NCI-H748 (cell line): ENCODE results near the gene CHMP1A.
A peak's percentile ranks its signal among the peaks of the same experiment; 100 is the strongest.
"Not testable (repeated sequence)": the region's sequence is repeated elsewhere in the genome, so short reads cannot be mapped to it uniquely, and the experiment has no call there.

ENCODE experiments used
- DNase-seq: peaks from one replicate; lab custom pipeline; 2025; ENCODE audit not compliant: unreplicated experiment; lab: John Stamatoyannopoulos, UW

Gene CHMP1A

DNA sequence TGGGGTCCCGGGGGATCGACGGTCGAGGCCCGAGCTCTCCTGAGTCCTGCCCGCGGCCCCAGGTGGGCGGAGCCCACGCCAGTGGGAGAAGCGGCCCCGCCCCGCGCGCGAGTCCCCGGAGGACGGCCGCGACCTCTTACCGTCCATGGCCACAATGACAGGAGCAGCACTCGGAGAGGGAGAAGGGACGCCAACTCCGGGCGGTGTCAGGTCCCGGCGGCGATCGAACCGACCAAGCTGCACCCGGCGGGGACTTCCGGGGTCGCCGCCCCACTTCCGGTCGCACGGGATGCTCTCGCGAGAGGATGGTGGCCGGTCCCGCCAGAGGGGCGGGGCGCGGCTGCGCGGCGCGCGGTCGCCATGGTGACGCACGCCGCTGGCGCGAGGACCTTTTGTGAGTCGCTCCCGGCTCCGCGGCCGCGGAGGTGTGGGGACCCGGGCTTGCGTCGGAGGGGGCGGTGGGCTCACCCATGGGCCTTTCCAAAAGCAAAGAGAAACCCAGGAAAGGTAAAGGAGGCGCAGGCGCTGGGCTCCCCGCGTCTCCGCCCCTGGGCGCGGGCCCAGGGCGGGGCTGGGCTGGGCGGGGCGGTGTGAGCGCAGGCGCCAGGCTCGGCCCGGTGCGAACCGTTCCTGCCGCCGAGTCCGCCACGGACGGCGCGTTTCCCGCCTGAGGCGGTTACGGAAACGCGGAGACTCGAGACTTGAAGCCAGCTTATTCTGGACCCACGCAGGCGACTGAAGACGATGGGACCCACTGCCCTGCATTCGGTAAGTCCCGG, at the start of gene CHMP1A, which contains the start of gene SPATA33:
TSS of gene CHMP1A (minus strand) at position 267 of the 779 bp plus-strand sequence. CDS start at position 147, 120 bp downstream.
TSS of gene SPATA33 (plus strand) at position 395 of the 779 bp plus-strand sequence. CDS start at position 471, 76 bp downstream.
- DNase-seq, result peak; percentile 88

DNA sequence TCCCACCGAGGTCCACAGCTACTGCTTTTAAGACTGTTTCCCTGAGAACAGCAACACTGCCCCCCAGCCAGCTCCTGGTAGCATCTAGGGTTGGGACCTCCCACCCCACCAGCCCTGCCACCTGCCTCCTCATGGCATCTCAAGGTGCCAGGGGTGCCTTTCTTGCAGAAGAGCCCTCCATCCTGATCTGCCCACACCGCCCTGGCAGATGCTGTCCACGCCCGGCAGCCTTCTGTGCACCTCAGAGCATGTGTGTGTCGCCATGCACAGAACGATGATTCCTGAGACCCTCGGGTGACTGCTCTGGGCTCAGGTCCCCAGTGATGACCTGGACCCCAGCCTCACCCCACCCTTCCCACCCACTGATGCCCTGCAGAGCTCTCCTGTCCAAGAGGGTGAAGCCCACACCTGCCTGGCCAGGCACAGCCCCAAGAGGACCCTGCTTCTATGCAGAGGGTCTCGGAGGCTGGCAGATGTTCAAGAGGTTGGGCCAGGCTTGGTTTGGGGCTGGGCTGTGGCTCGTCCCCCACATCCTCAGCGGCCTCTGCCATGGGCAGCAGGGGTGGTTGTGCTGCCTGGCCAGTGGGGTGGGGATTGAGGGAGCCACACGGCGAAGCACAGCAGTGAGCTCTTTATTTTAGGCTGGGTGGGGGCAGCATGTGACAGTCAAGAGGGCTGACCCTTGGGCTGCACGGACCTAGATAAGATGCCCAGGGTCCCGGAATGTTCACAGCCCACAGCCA, 49.2 kb upstream of the CHMP1A start:
- no peak for DNase-seq

DNA sequence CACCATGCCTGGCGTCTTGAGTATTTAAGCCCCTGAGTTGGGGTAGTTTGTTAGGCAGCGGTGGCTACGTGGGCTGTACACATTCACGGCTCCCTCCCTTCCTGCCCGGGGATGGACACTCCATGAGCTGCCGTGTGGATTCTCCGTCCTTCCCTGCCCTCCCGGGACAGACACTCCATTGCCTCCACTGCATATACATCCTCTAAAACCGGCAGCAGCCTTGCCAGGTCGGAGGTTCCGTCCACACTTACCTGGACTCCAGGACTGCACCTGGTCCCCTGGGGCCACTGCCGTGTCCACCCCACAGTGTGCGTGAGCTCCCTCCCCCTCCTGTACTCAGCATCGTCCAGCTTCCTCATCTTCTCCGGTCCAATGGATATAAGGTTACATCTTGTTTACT, 47.5 kb upstream of the CHMP1A start:
- DNase-seq, result no peak

DNA sequence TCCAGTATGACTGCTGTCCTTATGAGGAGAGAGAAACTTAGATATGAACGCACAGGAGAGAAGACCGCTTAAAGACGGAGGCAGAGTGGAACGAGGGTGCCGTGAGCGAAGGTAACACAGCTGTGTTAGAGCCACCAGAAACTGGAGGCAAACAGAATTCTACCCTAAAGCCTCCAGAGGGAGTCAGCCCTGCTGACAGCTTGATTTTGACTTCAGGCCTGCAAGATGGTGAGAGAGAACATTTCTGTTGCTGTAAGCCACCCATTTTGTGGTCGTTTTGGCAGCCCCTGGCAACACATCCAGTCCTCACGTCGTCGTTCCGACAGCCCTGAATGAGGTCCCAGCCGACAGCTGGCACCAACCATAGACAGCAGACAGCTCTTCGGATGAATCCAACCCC, 46.8 kb upstream of the CHMP1A start:
- no peak for DNase-seq

DNA sequence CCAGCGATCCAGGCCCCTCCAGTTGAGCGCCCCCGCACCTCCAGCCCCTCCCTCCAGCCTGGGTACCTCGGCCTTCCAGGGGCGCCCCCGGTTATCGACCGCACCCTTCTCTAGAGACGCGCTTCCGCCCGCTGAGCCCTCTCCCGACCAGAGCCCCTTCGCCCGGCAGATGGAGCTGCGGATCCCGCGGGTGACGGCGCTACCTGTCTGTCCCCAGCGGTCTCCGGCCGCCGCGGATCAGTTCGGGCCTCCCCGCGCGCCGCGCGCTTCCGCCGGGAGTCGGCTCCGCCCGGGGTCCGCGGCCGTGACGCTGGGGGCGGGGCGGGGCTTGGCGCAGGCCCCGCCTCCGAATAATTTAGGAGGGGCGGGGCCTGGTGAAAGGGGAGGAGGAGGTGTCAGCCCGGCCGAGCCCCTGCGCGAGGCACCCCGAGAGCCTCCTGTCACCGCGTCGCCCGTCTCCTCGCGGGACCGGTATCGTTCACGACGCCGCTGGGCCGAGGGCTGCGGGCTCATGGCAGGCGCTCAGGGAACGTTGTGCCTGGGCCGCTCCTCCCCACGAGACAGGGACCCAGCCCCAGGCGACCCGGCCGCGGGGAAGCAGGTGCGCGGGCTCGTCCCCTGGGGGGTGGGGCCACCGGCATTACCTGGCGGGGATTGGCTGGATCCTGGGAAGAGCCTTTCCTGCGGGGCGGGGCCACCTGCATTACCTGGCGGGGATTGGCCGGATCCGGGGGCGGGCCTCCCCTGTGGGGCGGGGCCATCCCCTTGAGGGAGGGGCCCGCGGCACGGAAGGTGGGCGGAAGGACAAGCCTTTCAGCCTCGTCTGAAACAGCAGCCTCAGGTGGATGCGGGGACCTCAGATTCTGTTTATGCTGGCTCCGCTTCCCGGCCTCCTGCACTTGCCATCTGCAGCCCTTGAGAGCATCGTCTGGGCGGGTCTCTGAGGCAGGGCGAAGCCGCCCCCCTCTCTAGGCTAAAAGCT, 44.2 kb upstream of the CHMP1A start, which contains the start of gene SPATA2L:
TSS of gene SPATA2L (minus strand) at position 281 of the 982 bp plus-strand sequence. CDS start 473 bp downstream, outside the sequence.
- DNase-seq, result peak; percentile 94

DNA sequence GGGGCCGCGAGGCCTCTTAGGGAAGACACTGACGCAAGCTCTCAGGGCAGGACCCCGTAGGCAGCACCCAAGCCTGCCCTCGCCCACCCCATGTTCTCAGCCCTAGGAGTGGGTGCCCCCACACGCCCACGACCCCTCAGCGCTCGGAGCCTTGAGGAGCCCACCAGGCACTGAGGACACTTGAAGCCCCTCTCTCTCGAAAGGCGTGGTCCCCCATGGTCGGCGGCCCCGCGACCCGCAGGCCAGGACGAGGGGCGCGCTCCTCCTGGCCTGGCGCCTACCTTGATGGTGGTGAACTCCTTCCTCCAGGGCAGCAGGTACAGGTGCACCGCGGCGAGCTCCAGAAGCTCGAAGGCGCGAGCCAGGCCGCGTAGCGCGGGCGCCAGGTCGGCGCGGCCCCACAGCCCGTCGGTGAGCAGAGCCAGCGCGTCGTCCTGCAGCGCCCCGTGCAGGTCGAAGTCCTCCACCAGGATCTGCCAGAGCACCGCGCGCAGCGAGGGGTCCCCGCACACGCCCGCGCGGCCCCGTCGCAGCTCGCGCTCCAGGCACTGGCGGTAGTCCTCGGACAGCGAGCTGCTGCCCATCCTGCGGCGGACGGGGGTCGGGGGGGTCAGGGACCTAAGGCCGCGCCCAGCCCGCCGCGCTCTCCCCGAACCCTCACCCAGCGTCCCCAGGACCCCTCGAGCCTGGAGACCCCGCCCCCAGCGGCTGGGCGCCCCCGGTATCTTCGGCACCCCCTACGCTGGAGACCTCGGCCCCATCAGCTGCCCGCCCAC, 43.3 kb upstream of the CHMP1A start:
- DNase-seq, result peak; percentile 79

DNA sequence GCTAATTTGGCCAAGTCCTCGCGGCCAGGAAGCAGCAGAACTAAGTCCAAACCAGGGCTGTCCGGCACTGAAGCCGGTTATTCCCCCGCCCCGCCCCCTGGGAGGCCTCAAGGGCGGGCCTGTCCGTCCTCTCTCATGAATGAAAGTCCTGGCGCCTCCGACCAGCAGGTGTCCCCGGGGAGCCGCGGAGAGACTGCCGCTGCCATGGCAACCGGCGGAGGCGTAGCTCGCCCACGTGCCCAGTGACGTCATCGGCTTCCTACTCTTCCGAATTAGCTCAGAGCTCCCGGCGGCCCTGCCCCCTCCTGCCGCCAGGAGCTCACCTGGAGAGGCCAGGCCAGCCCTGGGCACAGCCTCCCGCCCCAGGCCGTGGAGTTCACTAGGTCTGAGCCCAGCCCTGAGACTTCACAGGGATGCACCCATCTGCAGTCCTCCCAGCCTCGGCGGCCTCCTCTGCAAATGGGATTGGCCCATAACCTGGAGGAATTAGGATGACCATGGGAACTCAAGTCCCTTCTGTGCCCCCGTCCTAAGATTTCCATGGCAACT, 42.7 kb upstream of the CHMP1A start:
- peak; percentile 99 for DNase-seq

DNA sequence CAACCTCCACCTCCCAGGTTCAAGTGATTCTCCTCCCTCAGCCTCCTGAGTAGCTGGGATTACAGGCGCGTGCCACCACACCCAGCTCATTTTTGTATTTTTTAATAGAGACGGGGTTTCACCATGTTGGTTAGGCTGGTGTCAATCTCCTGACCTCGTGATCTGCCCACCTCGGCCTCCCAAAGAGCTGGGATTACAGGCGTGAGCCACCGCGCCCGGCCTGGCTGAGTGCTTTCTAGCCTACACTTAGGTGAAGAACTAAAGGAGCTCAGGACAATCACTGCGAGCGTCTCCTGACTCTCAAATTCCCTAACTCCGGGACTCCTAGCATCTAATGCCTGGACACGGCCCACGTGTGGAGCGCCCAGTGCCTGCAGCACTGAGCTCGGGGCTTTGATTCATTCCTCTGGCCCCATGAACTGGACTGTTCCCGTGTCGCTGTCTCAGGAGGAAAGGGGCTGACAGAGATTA, 42.2 kb upstream of the CHMP1A start:
- DNase-seq, result not testable (repeated sequence)

DNA sequence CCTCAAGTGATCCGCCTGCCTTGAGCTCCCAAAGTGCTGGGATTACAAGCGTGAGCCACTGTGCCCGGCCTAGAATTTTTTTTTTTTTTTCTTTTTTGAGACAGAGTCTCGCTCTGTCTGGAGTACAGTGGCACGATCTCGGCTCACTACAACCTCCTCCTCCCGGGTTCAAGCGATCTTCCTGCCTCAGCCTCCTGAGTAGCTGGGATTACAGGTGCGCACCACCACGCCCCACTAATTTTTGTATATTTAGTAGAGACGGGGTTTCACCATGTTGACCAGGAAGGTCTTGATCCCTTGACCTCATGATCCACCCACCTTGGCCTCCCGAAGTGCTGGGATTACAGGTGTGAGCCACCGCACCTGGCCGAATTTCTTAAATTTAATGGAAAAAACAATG, 41.2 kb upstream of the CHMP1A start:
- not testable (repeated sequence) for DNase-seq

DNA sequence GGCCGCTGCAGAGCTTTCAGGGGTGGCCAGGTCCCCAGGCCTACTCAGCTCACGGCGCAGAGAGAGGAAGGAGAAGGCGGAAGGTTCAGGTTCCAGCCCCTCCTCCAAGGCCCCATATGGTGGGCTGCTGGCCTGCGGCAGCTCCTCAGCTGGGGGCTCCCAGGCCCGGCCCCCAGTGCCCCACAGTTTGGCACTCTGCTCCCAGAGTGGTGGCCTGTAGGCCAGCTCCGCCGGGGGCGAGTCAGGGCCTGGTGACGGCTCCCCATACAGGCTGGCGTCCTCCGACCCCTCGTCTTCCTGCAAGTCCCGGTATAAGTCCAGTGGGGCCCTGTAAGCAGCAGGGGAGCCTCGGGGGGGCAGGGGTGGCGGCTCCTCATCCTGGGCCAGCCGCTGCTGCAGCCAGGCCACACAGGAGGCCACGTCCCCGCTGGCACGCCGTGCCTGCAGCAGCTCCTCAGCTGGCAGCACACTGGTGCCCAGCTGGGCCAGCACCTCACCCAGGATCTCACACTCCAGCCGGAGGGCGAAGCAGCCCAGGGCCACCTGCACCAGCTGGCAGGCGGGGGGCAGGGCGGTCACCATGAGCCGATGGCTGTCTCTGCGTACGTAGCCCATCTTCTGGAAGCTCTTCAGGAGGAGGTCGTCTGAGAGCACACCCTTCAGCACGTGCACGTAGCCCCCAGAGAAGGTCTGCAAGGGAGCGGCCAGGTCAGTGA, 40.3 kb upstream of the CHMP1A start:
- DNase-seq, result no peak

DNA sequence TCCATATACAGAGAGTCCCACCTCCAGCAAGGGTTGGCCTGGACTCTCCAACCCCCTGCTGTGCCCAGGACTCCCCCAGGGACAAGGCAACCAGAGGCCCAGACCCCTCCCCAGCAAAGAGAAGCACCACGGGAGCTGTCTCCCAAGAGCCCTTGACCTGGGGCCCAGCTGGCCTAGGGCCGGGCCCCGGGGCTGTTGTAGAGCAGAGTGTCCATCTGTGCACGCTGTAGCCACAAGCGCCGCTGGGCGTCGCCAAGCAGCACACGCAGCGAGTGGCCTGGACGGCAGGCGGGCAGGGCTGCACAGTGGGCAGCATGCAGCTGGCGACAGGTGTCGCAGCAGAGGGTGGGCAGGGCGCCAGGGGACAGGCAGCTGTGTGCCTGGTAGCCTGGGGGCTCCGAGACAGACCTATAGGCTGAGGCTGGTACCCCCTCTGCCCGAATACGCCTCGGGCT, 39.7 kb upstream of the CHMP1A start:
- peak; percentile 62 for DNase-seq

DNA sequence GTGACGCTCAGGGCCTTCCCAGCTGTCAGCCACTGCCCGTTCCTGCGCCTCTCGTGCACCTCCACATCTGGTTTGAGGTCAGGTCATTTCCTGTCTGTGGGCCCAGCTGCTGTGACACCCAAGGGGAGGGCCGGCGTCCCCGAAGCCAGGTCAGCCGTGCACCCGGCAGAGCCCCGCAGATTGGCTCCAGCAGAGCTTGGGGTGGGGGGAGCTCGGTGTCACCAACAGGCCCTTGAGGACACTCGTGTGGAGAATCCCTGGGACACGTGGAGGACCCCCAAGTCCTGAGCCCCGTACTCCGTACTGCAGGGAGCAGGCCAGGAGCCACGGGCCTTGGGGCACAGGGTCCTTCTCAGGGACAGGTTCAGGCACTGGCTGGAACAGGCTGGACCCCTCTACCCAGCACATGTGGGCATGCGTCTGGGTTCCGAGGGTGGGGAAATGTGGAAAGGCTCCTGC, 39.2 kb upstream of the CHMP1A start:
- DNase-seq, result no peak

DNA sequence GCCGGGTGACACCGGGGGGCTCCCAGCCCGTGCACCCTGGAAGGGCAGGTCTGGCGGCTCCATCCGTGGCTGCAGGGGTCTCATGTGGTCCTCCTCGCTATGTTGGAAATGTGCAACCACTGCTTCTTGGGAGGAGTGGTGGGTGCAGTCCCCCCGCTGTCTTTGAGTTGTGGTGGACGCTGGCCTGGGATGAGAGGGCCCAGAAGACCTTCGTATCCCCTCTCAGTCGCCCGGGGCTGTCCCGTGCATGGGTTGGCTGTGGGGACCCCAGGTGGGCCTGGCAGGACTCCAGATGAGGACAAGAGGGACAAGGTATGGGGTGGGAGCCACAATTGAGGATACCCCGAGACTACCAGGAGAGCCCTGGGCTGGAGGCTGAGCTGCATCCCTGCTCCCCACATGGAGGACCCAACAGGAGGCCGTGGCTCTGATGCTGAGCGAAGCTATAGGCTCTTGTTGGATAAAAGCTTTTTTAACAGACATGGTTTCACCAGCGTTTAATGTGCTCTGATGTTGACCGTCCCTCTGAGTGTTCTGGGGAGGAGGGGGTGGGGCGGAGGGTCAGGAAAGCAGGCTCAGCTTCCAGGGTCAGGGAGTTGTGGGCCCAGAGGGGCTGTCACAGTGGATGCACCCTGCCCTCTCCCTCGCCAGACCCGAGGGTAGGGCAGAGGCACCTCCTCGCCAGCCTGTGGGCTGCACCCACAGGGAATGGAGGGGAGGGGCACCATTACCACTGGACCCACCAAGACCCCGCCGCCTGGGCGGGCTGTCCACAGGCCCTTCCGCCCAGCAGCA, 38.6 kb upstream of the CHMP1A start:
- DNase-seq, result no peak

DNA sequence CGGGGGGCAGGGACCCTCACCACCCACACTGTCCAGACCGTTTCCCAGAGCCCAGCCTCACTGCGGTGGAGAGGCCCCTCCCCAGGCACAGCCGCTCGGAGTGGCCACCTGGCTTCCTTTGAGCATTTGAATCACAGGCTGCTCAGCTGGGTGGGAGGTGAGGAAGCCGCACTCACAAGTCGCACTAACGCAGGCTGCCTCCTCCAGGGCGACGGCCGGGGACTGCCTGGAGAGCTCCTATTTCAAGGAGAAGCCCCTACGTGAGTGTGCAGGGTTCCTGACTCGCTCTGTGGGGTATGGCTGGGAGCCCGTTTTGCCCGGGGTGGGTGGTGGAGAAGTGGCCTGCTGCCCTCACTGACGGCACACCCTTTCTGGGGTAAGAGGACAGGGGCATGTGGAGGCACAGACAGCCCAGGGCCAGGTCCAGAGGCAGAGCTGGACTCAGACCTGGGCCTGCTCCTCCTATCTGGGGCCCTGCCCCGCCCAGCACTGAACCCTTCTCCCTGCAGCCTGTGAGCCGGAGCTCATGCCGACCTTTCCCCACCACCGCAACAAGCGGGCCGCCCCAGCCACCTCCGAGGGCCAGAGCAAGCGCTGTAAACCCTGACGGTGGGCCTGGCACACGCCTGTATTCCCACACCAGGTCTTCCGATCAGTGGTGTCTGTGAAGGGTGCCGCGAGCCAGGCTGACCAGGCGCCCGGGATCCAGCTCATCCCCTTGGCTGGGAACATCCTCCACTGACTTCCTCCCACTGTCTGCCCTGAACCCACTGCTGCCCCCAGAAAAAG, 37.8 kb upstream of the CHMP1A start:
- DNase-seq, result no peak

DNA sequence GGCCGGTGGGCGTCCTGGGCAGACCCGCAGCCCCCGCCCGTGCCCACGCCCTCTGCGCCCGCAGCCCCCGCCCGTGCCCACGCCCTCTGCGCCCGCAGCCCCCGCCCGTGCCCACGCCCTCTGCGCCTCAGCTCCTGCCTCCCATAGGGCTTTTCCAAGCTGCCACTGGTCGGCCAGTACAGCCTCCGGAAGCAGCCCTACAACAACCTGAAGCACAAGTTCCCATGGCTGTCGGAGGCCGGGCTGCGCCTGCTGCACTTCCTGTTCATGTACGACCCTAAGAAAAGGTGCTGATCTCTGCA, 37.2 kb upstream of the CHMP1A start:
- DNase-seq, result not testable (repeated sequence)

DNA sequence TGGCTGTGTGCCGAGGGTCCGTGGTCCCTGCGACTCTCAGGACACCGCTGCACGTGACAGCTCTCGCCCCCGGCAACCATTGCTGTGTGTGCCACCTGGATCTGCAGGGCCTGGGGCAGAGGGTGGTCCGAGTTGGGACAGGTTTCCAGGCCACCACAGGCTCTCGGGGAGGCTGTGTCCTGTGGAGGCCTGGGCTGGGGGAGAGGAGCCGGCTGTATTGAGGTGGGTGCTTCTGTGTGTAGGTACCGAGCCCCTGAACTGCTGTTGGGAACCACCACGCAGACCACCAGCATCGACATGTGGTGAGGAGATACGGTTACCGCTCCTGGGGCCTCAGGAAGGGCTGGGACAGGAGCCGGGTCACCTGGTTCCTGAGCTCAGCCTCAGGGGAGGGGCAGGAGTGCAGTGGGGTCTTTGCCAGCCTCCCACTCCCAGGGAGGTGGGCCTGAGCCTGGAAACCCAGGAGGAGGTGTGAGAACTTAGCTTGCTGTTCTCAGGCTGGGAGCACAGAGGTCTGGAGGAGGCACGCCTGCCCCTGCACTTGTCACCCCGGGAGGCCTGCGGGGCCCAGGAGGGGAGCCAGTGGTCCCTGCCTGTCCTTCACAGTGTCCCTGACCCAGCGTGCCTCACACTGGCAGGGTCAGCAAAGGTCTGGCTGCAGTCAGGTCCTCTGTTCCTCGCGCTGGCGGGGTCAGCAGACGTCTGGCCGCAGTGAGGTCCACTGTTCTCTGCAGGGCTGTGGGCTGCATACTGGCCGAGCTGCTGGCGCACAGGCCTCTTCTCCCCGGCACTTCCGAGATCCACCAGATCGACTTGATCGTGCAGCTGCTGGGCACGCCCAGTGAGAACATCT, 36.6 kb upstream of the CHMP1A start:
- DNase-seq, result no peak
